ENCODE measurements around the gene SAMD11. TPM values are rescaled to one million over a fixed set of nuclear protein-coding genes. Genes with fewer than 3 reads are reported as not detected.
"Not testable (repeated sequence)": the region's sequence is repeated elsewhere in the genome, so short reads cannot be mapped to it uniquely, and the experiment has no call there.

The SAMD11 gene
- total RNA-seq, 1 experiment from 2014 or later: 13.5 TPM

GRCh38 chr1:876428-877208 lies 47.1 kb upstream of the SAMD11 start:
- H2BK120ac ChIP-seq (ENCODE audit: low read depth, low read length, poor library complexity, severe bottlenecking); DNase-seq; H3T11ph ChIP-seq (ENCODE audit: low read length); H3K79me1 ChIP-seq (ENCODE audit: insufficient read depth, low read depth, low read length, poor library complexity, severe bottlenecking); H3K36me3 Mint-ChIP-seq (ENCODE audit: insufficient read depth in 1 of 3, low read depth in 3 of 3); H4K8ac ChIP-seq (replicated peaks; ENCODE audit: insufficient read length, low read depth, low read length); H3K4me1 ChIP-seq (ENCODE audit: insufficient read depth, low read length); H3K18ac ChIP-seq (ENCODE audit: insufficient read length, low read depth, low read length); H3K23me2 ChIP-seq (ENCODE audit: insufficient read length, low read depth, low read length, poor library complexity, severe bottlenecking); H3K4me2 ChIP-seq (ENCODE audit: insufficient read depth, insufficient read length, low read length); H3K4me3 Mint-ChIP-seq; H3K27me3 ChIP-seq (ENCODE audit: insufficient read depth, low read length); H3K56ac ChIP-seq (ENCODE audit: insufficient read length, low read depth, low read length); H2BK12ac ChIP-seq (ENCODE audit: insufficient read length, low read depth, low read length); H3K9me3 Mint-ChIP-seq; H2AK5ac ChIP-seq (ENCODE audit: insufficient read length, low read length); H2AFZ ChIP-seq (ENCODE audit: low read length); H3K27ac ChIP-seq (ENCODE audit: insufficient read length, low read depth, low read length); H3K79me2 ChIP-seq (ENCODE audit: insufficient read depth, low read length); H3K14ac ChIP-seq (ENCODE audit: insufficient read depth, low read length); H3K9ac ChIP-seq (ENCODE audit: extremely low read depth, insufficient read length, low read length); H3K4ac ChIP-seq (ENCODE audit: low read depth, low read length); H3K9me3 ChIP-seq (ENCODE audit: control insufficient read depth, low read depth, low read length); H2BK15ac ChIP-seq (ENCODE audit: low read depth, low read length); H4K91ac ChIP-seq (ENCODE audit: insufficient read length, low read depth, low read length); H2BK20ac ChIP-seq (ENCODE audit: low read depth, low read length, poor library complexity, severe bottlenecking); H4K5ac ChIP-seq (ENCODE audit: insufficient read length, low read depth, low read length); H3K23ac ChIP-seq (ENCODE audit: insufficient read length, low read depth, low read length); H2BK5ac ChIP-seq (ENCODE audit: insufficient read length, low read length); H4K20me1 ChIP-seq (ENCODE audit: control insufficient read depth, insufficient read depth, insufficient read length): not testable (repeated sequence)
- H3K4me1 Mint-ChIP-seq: peaks cover 6 to 13% of the 10 kb centered on the region in 2 experiments
- no CpG with 5 or more reads among the region's 8 CpGs for WGBS (ENCODE audit: extremely low coverage, insufficient read length, low lambda C conversion rate)
- H3K27ac Mint-ChIP-seq: peak overlapping the region in 1 of 3 experiments; percentile 71; a peak in 1 of 7 replicates
- H3K27me3 Mint-ChIP-seq (ENCODE audit: low read depth): peaks cover 42% of the 10 kb centered on the region

GRCh38 chr1:877209-877986 lies 46.3 kb upstream of the SAMD11 start:
- not testable (repeated sequence) for H3K4me2 ChIP-seq (ENCODE audit: insufficient read depth, insufficient read length, low read length); H3K27ac Mint-ChIP-seq; H2BK120ac ChIP-seq (ENCODE audit: low read depth, low read length, poor library complexity, severe bottlenecking); H2BK5ac ChIP-seq (ENCODE audit: insufficient read length, low read length); H3K27me3 ChIP-seq (ENCODE audit: insufficient read depth, low read length); H4K8ac ChIP-seq (replicated peaks; ENCODE audit: insufficient read length, low read depth, low read length); H3K79me2 ChIP-seq (ENCODE audit: insufficient read depth, low read length); H3K4me1 ChIP-seq (ENCODE audit: insufficient read depth, low read length); H3K36me3 Mint-ChIP-seq (ENCODE audit: insufficient read depth in 1 of 3, low read depth in 3 of 3); H2AK5ac ChIP-seq (ENCODE audit: insufficient read length, low read length); H4K5ac ChIP-seq (ENCODE audit: insufficient read length, low read depth, low read length); H3K23me2 ChIP-seq (ENCODE audit: insufficient read length, low read depth, low read length, poor library complexity, severe bottlenecking); H3K4me3 Mint-ChIP-seq; H3K79me1 ChIP-seq (ENCODE audit: insufficient read depth, low read depth, low read length, poor library complexity, severe bottlenecking); H2BK12ac ChIP-seq (ENCODE audit: insufficient read length, low read depth, low read length); H2BK20ac ChIP-seq (ENCODE audit: low read depth, low read length, poor library complexity, severe bottlenecking); H2BK15ac ChIP-seq (ENCODE audit: low read depth, low read length); H3K23ac ChIP-seq (ENCODE audit: insufficient read length, low read depth, low read length); H3K14ac ChIP-seq (ENCODE audit: insufficient read depth, low read length); H3K56ac ChIP-seq (ENCODE audit: insufficient read length, low read depth, low read length); H4K91ac ChIP-seq (ENCODE audit: insufficient read length, low read depth, low read length); H3K9me3 Mint-ChIP-seq; H3K9ac ChIP-seq (ENCODE audit: extremely low read depth, insufficient read length, low read length); H3K18ac ChIP-seq (ENCODE audit: insufficient read length, low read depth, low read length); H3K9me3 ChIP-seq (ENCODE audit: control insufficient read depth, low read depth, low read length); H2AFZ ChIP-seq (ENCODE audit: low read length); H3K27ac ChIP-seq (ENCODE audit: insufficient read length, low read depth, low read length); H3K4ac ChIP-seq (ENCODE audit: low read depth, low read length); H3T11ph ChIP-seq (ENCODE audit: low read length); H4K20me1 ChIP-seq (ENCODE audit: control insufficient read depth, insufficient read depth, insufficient read length); DNase-seq
- Mint-ChIP-seq H3K4me1 (peaks cover 6 to 12% of the 10 kb centered on the region in 2 experiments), H3K27me3 (ENCODE audit: low read depth) (peaks cover 46% of the 10 kb centered on the region)
- WGBS (ENCODE audit: extremely low coverage, insufficient read length, low lambda C conversion rate): no CpG with 5 or more reads among the region's 5 CpGs

Measured in H9 (cell line).